Hematopoietic multipotent progenitor cell treated with erythropoietin and hydrocortisone succinate and interleukin-3 and kit ligand, for 8 days (in vitro differentiated cells): ENCODE data around the gene CHD8.
"Not testable (repeated sequence)": the region's sequence is repeated elsewhere in the genome, so short reads cannot be mapped to it uniquely, and the experiment has no call there.

Experiments
- DNase-seq: peaks from one replicate; pipeline ENCODE4 v3.0.0-alpha.2; 2015

The CHD8 gene, protein sequence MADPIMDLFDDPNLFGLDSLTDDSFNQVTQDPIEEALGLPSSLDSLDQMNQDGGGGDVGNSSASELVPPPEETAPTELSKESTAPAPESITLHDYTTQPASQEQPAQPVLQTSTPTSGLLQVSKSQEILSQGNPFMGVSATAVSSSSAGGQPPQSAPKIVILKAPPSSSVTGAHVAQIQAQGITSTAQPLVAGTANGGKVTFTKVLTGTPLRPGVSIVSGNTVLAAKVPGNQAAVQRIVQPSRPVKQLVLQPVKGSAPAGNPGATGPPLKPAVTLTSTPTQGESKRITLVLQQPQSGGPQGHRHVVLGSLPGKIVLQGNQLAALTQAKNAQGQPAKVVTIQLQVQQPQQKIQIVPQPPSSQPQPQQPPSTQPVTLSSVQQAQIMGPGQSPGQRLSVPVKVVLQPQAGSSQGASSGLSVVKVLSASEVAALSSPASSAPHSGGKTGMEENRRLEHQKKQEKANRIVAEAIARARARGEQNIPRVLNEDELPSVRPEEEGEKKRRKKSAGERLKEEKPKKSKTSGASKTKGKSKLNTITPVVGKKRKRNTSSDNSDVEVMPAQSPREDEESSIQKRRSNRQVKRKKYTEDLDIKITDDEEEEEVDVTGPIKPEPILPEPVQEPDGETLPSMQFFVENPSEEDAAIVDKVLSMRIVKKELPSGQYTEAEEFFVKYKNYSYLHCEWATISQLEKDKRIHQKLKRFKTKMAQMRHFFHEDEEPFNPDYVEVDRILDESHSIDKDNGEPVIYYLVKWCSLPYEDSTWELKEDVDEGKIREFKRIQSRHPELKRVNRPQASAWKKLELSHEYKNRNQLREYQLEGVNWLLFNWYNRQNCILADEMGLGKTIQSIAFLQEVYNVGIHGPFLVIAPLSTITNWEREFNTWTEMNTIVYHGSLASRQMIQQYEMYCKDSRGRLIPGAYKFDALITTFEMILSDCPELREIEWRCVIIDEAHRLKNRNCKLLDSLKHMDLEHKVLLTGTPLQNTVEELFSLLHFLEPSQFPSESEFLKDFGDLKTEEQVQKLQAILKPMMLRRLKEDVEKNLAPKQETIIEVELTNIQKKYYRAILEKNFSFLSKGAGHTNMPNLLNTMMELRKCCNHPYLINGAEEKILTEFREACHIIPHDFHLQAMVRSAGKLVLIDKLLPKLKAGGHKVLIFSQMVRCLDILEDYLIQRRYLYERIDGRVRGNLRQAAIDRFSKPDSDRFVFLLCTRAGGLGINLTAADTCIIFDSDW (N-terminal part only)

DNA sequence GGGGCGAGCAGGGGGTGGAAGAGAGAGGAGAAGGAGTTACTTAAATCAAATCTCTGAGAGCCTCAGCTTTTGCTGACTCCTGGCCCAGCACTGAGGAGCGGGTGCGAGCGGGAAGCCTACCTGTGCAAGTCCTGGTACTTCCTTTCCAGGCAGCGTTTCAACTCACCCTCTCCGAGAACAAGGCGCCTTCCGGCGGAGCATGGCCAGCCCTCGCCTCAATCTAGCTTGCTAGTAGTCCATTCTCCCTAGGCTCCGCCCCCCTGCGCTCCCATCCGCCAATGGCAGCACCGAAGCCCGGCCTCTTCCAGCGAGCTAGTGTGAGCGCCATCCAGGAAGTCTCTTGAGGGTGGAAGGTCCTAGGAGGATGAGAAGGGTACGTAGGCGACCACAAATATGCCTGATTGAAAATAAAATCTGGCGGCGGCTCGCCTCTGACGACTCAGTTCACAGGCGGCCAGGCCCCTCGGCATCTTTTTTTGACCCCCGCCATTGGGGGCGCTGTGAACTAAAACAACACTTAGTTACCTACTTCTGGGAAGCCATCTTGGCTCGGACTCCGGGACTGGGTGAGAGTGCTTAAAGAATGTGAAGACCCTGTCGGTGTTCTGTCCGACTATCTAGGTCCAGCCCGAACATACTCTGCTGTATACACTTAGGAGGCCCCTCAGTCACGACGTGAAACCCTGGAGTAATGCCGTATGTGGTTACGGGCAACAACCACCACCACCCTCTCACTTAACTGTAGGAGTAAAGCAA is at the start of gene CHD8:
Gene CHD8 (minus strand): TSS at position 212 of the 756 bp plus-strand sequence. CDS start 24,480 bp downstream, outside the sequence.
- peak; percentile 100 for DNase-seq

DNA sequence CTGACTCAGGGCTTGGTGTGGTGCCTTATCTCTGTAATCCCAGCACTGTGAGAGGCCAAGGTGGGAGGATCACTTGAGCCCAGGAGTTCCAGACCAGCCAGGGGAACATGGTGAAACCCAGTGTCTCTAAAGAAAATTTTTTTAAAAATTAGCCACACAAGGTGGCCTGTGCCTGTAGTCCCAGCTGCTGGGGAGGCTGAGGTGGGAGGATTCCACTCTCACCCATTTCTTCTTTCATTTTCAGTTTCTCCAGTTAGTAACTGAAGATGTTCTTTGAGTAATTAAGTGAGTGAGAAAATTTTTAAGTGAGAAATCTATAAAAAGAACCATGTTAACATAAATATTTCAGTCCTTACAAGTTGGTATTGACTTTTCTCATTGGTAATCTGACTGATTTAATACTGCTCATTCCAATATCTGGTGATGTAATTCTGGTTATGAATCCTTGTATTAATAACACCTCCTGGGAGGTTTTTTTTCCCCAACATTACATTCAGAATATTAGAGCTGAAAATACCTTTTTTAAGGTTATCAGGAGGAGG is 49.2 kb upstream of the CHD8 start:
- DNase-seq, result peak; percentile 16

DNA sequence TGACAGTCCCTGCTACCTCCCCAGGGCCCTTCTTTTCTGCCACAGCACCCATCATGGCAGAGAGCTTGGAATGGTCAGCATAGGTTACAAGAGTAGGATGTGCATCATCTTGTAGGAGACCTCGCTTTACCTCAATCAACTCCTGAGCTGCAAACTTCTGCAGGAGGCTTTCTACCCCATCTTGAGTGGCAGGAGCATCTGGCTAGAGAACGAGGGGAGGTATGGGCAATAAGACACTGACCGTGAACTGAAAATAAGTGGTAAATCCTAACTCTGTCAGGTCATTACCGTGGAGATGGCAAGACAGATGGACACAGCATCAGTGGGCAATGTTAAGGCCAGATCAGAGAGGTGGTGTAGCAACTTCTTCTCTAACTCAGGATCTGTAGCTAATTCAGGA is 47.5 kb upstream of the CHD8 start:
- DNase-seq, result no peak

- no peak for DNase-seq
Observed at GRCh38 chr14:21501568-21501967, 45.6 kb upstream of the CHD8 start.

GRCh38 chr14:21498540-21499526 is 42.9 kb upstream of the CHD8 start:
- DNase-seq, result peak; percentile 74

GRCh38 chr14:21496453-21496852 is 40.5 kb upstream of the CHD8 start:
- DNase-seq, result no peak

GRCh38 chr14:21494902-21495762 is 39.2 kb upstream of the CHD8 start:
- no peak for DNase-seq

DNA sequence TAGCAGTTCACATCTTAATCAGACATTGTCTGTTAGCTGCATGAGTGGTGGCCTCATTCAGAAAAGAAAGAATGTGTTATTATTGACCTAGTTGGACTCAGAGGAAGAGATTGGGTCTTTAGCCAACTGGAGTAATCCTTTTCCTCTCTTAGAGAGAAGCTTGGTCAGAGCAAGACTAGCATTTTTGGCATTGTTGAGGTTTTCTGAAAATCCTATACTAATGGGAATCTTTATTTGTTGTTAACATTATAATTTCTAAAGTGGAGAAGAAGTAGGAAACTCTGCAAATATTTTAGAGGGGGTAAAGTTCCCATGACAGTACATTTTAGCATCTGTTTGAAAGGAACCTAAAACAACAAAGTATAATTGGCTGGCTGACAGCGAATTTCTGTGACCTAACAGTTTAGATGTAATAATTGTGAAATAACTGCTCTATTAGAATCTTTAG is 30.7 kb upstream of the CHD8 start:
- no peak for DNase-seq

- peak; percentile 99 for DNase-seq
Observed at GRCh38 chr14:21476925-21477681, 21.2 kb upstream of the CHD8 start, which contains the start of the genes RAB2B and TOX4. Gene RAB2B (minus strand): TSS chr14:21476959. CDS start chr14:21476872, 87 bp downstream. Gene TOX4 (plus strand): TSS chr14:21477195. CDS start chr14:21477279, 84 bp downstream.

DNA sequence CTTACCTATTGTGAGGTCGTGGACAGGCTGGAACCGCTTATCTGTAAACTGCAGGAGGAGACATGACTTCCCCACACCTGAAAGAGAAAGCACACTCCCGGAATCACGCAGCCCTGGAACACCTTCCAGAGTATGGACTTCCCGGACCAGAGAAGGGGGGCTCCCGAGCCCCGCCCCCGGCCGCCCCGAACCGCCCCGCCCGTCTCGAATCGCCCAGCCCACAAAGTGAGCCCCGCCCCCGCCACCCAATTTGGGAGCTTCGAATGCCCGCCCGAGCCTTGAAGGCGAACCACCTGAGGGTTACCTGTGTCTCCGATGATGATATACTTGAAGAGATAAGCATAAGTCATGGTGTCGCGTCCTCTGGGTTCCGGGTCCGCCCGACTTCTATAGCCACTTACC is 20.6 kb upstream of the CHD8 start:
- no peak for DNase-seq

GRCh38 chr14:21475767-21476522 is 20.0 kb upstream of the CHD8 start:
- no peak for DNase-seq

DNA sequence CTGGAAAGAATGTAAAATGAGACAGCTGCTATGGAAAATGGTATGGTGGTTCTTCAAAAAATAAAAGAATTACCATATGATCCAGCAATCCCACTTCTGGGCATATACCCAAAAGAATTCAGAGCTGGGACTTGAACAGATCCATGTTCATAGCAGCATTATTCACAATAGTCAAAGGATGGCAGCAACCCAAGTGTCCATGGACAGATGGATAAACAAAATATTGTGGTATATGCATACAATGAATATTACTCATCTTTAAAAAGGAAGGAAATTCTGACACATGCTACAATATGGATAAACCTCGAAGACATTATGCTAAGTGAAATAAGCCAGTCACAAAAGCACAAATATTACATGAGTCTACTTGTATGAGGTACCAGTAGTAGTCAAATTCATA is 11.7 kb upstream of the CHD8 start:
- DNase-seq, result no peak

- no peak for DNase-seq
Observed at GRCh38 chr14:21455592-21455911, 371 bp downstream of the CHD8 start.

DNA sequence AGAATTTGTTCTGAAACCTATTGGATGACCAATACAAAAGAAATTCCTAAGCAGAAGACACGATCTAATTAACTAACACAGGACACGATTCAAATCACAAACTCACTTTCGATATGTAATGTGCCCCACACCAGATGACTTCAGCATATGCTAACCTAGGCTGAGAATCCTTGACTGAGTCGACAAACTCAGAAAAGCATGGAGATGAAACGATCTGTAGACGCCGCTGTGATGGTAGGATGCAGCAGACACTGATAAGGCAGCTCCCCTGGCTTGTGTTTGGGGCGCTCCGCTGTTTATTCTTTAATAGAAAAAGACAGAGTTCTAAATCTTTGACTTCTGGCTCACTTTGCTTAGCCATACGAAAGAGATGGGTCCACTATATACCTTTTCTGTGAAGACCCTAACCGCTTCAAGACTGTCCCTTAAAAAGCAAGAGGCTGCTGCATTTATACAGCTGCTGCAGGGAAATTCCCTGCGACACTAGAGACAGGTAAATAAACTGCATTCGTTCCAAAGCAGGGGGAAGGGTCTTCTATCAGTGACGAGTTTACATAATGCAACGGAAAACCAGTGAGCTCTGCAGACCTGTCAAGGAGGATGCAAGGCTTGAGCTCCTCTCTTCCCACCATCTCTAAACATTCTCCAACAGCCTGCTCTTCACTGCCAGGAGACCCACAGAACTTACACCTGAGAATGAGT is 929 bp downstream of the CHD8 start:
- DNase-seq, result peak; percentile 21

DNA sequence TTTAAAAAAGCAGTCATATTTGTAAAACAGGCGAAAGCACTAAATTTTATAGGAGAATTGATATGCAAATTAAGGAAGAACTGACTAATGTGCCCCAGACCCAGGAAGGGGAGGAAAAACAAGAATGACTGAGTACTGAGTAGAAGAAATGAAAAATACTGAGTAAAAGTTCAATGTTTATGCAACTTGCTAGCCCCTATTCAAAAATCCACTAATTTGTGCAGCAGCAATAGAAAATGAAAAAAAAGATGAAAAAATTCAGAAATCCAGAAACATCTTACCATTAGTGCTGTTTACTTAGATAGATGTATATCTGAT is 6.1 kb downstream of the CHD8 start:
- no peak for DNase-seq

DNA sequence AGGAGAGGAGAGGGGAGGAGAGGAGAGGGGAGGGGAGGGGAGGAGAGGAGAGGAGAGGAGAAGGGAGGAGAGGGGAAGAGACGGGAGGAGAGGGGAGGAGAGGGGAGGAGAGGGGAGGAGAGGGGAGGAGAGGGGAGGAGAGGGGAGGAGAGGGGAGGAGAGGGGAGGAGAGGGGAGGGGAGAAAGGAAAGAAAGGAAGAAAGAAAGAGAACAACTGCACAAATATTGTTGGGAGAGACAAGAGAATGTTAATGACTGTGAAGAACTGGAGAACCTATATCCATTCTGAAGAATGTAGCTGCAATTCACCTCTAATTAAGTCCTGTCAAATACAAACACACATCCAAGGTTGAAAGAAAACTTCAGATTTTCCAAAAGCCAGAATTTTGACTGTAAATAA is 13.3 kb downstream of the CHD8 start:
- DNase-seq, result not testable (repeated sequence)

DNA sequence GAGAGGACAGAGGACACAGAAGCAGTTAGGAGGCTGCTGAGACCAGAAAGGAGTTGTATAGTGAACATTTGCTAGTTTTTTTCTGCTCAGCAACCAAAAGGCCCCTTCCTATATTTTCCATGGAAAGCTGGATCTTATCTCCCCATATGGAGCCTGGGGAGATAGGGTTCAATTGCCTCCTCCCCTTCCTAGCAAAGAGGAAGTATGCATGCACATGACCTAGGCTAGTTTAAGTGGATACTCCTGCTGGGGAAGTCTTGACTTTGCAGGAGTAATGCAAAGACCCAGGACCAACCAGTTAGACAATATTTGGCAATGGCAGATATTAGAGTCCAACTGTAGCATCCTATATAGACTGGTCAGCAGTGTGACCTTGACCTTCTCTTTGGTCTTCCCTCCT is 15.1 kb downstream of the CHD8 start:
- DNase-seq, result peak; percentile 40
